ENCODE measurements around the gene TCF19.

TCF19 gene

DNA sequence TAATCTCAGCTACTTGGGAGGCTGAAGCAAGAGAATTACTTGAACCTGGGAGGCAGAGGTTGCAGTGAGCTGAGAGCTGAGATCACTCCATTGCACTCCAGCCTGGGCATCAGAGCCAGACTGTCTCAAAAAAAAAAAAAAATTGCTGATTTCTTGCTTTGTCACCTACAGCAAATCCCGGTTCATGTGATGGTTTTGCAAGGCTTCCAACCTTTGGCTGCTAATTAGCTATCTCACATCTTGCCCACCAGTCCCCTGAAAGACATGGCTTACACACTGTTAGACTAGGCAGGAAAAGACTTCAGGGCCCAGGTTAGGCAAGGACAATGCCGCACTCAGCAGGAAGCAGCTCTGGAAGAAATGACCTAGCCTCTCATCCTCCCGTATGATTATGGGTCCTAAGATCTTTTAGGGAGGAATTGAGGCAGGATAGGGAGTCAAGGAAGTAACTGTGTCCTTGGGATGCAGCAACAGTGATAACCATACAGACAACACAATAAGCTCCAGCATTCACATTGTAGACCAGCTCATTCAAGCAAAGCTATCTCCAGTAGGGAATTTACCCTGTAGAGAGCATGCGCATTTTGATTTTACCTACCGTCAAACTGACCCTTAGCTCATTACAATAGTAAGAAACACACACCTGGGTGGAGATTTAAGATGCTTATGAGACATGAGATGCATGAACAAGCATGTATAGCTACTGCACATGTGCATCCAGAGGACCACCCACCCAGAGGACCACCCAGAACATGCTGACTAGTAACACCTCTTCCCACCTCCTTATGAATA, 52.5 kb downstream of the TCF19 start:
- no peak for DNase-seq

Measured in right forelimb (tissue), 1 donor.